ENCODE results near the gene PEX11B.
"Not testable (repeated sequence)": the region's sequence is repeated elsewhere in the genome, so short reads cannot be mapped to it uniquely, and the experiment has no call there.

The PEX11B gene

GRCh38 chr1:145947551-145947950 lies 29.0 kb upstream of the PEX11B start:
- Histone ChIP-seq H3K9ac (ENCODE audit: low read length) (no peak overlapping the region), H3K4me1 (ENCODE audit: control insufficient read depth, insufficient read depth, low read length) (no peaks in the 10 kb centered on the region), H3K9me3 (ENCODE audit: control insufficient read depth, low read length) (no peaks in the 10 kb centered on the region), H3K36me3 (ENCODE audit: control insufficient read depth, insufficient read depth, low read length, severe bottlenecking) (peaks cover 21% of the 10 kb centered on the region), H3K4me3 (ENCODE audit: low read length) (no peak overlapping the region), H3K27me3 (replicated peaks; ENCODE audit: control insufficient read depth, insufficient read depth, low read length) (no peaks in the 10 kb centered on the region)
- no peak for DNase-seq (ENCODE audit: low read depth)

GRCh38 chr1:145946477-145946986 lies 28.0 kb upstream of the PEX11B start:
- no peaks in the 10 kb centered on the region for H3K27me3 ChIP-seq (replicated peaks; ENCODE audit: control insufficient read depth, insufficient read depth, low read length)
- no peak overlapping the region for H3K4me3 ChIP-seq (ENCODE audit: low read length)
- peaks cover 27% of the 10 kb centered on the region for H3K36me3 ChIP-seq (ENCODE audit: control insufficient read depth, insufficient read depth, low read length, severe bottlenecking)

GRCh38 chr1:145944532-145944931 lies 26.0 kb upstream of the PEX11B start:
- Histone ChIP-seq H3K4me1 (ENCODE audit: control insufficient read depth, insufficient read depth, low read length) (no peaks in the 10 kb centered on the region), H3K4me3 (ENCODE audit: low read length) (no peak overlapping the region), H3K9ac (ENCODE audit: low read length) (no peak overlapping the region), H3K36me3 (ENCODE audit: control insufficient read depth, insufficient read depth, low read length, severe bottlenecking) (peaks cover 29% of the 10 kb centered on the region), H3K27me3 (replicated peaks; ENCODE audit: control insufficient read depth, insufficient read depth, low read length) (no peaks in the 10 kb centered on the region), H3K9me3 (ENCODE audit: control insufficient read depth, low read length) (no peaks in the 10 kb centered on the region)
- no peak for DNase-seq (ENCODE audit: low read depth)

More at GRCh38 chr1:145946477-145946986, 28.0 kb upstream of the PEX11B start:
- H3K9me3 ChIP-seq (ENCODE audit: control insufficient read depth, low read length) = no peaks in the 10 kb centered on the region
- no peaks in the 10 kb centered on the region for H3K4me1 ChIP-seq (ENCODE audit: control insufficient read depth, insufficient read depth, low read length)
- H3K9ac ChIP-seq (ENCODE audit: low read length) = no peak overlapping the region
- DNase-seq (ENCODE audit: low read depth) = no peak

- Histone ChIP-seq H3K36me3 (ENCODE audit: control insufficient read depth, insufficient read depth, low read length, severe bottlenecking) (peaks cover 29% of the 10 kb centered on the region), H3K4me3 (ENCODE audit: low read length) (no peak overlapping the region), H3K4me1 (ENCODE audit: control insufficient read depth, insufficient read depth, low read length) (no peaks in the 10 kb centered on the region), H3K9ac (ENCODE audit: low read length) (no peak overlapping the region), H3K27me3 (replicated peaks; ENCODE audit: control insufficient read depth, insufficient read depth, low read length) (no peaks in the 10 kb centered on the region), H3K9me3 (ENCODE audit: control insufficient read depth, low read length) (no peaks in the 10 kb centered on the region)
- no peak for DNase-seq (ENCODE audit: low read depth)
Observed at GRCh38 chr1:145942871-145943270, 24.4 kb upstream of the PEX11B start.

- Histone ChIP-seq H3K9me3 (ENCODE audit: control insufficient read depth, low read length) (no peaks in the 10 kb centered on the region), H3K36me3 (ENCODE audit: control insufficient read depth, insufficient read depth, low read length, severe bottlenecking) (peaks cover 29% of the 10 kb centered on the region), H3K27me3 (replicated peaks; ENCODE audit: control insufficient read depth, insufficient read depth, low read length) (no peaks in the 10 kb centered on the region), H3K4me3 (ENCODE audit: low read length) (no peak overlapping the region), H3K4me1 (ENCODE audit: control insufficient read depth, insufficient read depth, low read length) (no peaks in the 10 kb centered on the region), H3K9ac (ENCODE audit: low read length) (no peak overlapping the region)
- no peak for DNase-seq (ENCODE audit: low read depth)
Observed at GRCh38 chr1:145942405-145942804, 23.9 kb upstream of the PEX11B start.

- Histone ChIP-seq H3K9ac (ENCODE audit: low read length) (no peak overlapping the region), H3K4me1 (ENCODE audit: control insufficient read depth, insufficient read depth, low read length) (peaks cover 15% of the 10 kb centered on the region), H3K9me3 (ENCODE audit: control insufficient read depth, low read length) (no peaks in the 10 kb centered on the region), H3K36me3 (ENCODE audit: control insufficient read depth, insufficient read depth, low read length, severe bottlenecking) (peaks cover 39% of the 10 kb centered on the region), H3K4me3 (ENCODE audit: low read length) (no peak overlapping the region), H3K27me3 (replicated peaks; ENCODE audit: control insufficient read depth, insufficient read depth, low read length) (no peaks in the 10 kb centered on the region)
- no peak for DNase-seq (ENCODE audit: low read depth)
Observed at GRCh38 chr1:145937436-145937835, 18.9 kb upstream of the PEX11B start.

GRCh38 chr1:145936247-145936646 lies 17.7 kb upstream of the PEX11B start:
- peak; percentile 75 for DNase-seq (ENCODE audit: low read depth)
- Histone ChIP-seq H3K4me1 (ENCODE audit: control insufficient read depth, insufficient read depth, low read length) (peaks cover 15% of the 10 kb centered on the region), H3K27me3 (replicated peaks; ENCODE audit: control insufficient read depth, insufficient read depth, low read length) (no peaks in the 10 kb centered on the region), H3K9me3 (ENCODE audit: control insufficient read depth, low read length) (no peaks in the 10 kb centered on the region), H3K4me3 (ENCODE audit: low read length) (no peak overlapping the region), H3K9ac (ENCODE audit: low read length) (no peak overlapping the region), H3K36me3 (ENCODE audit: control insufficient read depth, insufficient read depth, low read length, severe bottlenecking) (peaks cover 30% of the 10 kb centered on the region)

GRCh38 chr1:145935708-145936107 lies 17.2 kb upstream of the PEX11B start:
- peaks cover 30% of the 10 kb centered on the region for H3K36me3 ChIP-seq (ENCODE audit: control insufficient read depth, insufficient read depth, low read length, severe bottlenecking)
- no peaks in the 10 kb centered on the region for H3K27me3 ChIP-seq (replicated peaks; ENCODE audit: control insufficient read depth, insufficient read depth, low read length)
- no peaks in the 10 kb centered on the region for H3K9me3 ChIP-seq (ENCODE audit: control insufficient read depth, low read length)
- H3K4me1 ChIP-seq (ENCODE audit: control insufficient read depth, insufficient read depth, low read length) = peaks cover 15% of the 10 kb centered on the region
- no peak for DNase-seq (ENCODE audit: low read depth)
- no peak overlapping the region for H3K9ac ChIP-seq (ENCODE audit: low read length)
- H3K4me3 ChIP-seq (ENCODE audit: low read length) = no peak overlapping the region

- H3K4me1 ChIP-seq (ENCODE audit: control insufficient read depth, insufficient read depth, low read length) = peaks cover 21% of the 10 kb centered on the region
- H3K9ac ChIP-seq (ENCODE audit: low read length); H3K27me3 ChIP-seq (replicated peaks; ENCODE audit: control insufficient read depth, insufficient read depth, low read length); H3K9me3 ChIP-seq (ENCODE audit: control insufficient read depth, low read length); DNase-seq (ENCODE audit: low read depth); H3K4me3 ChIP-seq (ENCODE audit: low read length): not testable (repeated sequence)
- peaks cover 30% of the 10 kb centered on the region for H3K36me3 ChIP-seq (ENCODE audit: control insufficient read depth, insufficient read depth, low read length, severe bottlenecking)
Observed at GRCh38 chr1:145932522-145933009, 14.0 kb upstream of the PEX11B start.

- H3K9ac ChIP-seq (ENCODE audit: low read length) = peak overlapping the region; percentile 94
- peaks cover 22% of the 10 kb centered on the region for H3K36me3 ChIP-seq (ENCODE audit: control insufficient read depth, insufficient read depth, low read length, severe bottlenecking)
- no peaks in the 10 kb centered on the region for H3K27me3 ChIP-seq (replicated peaks; ENCODE audit: control insufficient read depth, insufficient read depth, low read length)
- peaks cover 14% of the 10 kb centered on the region for H3K4me1 ChIP-seq (ENCODE audit: control insufficient read depth, insufficient read depth, low read length)
- no peaks in the 10 kb centered on the region for H3K9me3 ChIP-seq (ENCODE audit: control insufficient read depth, low read length)
- H3K4me3 ChIP-seq (ENCODE audit: low read length) = peak overlapping the region; percentile 92
- no peak for DNase-seq (ENCODE audit: low read depth)
Observed at GRCh38 chr1:145927916-145928643, 9.6 kb upstream of the PEX11B start.

- DNase-seq (ENCODE audit: low read depth) = peak; percentile 99
- H3K36me3 ChIP-seq (ENCODE audit: control insufficient read depth, insufficient read depth, low read length, severe bottlenecking) = peaks cover 21% of the 10 kb centered on the region
- H3K9me3 ChIP-seq (ENCODE audit: control insufficient read depth, low read length) = no peaks in the 10 kb centered on the region
- peaks cover 18% of the 10 kb centered on the region for H3K4me1 ChIP-seq (ENCODE audit: control insufficient read depth, insufficient read depth, low read length)
- H3K27me3 ChIP-seq (replicated peaks; ENCODE audit: control insufficient read depth, insufficient read depth, low read length) = no peaks in the 10 kb centered on the region
- H3K4me3 ChIP-seq (ENCODE audit: low read length) = peak within 1 kb of the TSS; percentile 92
- H3K9ac ChIP-seq (ENCODE audit: low read length) = peak within 1 kb of the TSS; percentile 94
Observed at GRCh38 chr1:145927063-145927886, 8.8 kb upstream of the PEX11B start, which contains the start of gene RBM8A. Gene RBM8A, minus strand, starts transcription at chr1:145927484. Its CDS starts 58 bp downstream, at chr1:145927426.
